Stimulated activated CD8-positive, alpha-beta memory T cell treated with anti-CD3 and anti-CD28 coated beads, Interleukin-15, amount 100 ng/mL, for 4 hours (primary cell): Measurements from ENCODE around the gene GJC2.

Source experiments
- DNase-seq, 2 donors: peaks; one replicate each; pipeline ENCODE4 v3.0.0-alpha.2; 2020; ENCODE audit warnings: low read depth in 2 of 2

The GJC2 gene

DNA sequence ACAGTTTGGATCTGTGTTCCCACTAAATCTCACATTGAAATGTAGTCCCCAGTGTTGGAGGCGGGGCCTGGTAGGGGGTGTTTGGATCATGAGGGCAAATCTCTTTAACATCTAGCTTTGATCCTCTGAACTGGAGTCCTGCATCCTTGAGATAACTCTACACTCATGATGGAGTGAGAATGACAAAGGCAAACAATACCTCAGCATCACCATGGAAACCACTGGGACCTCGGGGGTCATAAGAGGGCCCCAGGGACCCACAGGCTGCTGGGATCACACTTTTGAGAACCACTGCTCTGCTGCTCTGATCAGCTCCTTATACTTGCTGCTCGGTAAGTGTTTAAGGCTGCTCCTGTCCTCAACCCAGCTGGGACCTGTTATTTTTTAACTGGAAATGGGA lies 44.7 kb downstream of the GJC2 start:
- DNase-seq, result no peak

DNA sequence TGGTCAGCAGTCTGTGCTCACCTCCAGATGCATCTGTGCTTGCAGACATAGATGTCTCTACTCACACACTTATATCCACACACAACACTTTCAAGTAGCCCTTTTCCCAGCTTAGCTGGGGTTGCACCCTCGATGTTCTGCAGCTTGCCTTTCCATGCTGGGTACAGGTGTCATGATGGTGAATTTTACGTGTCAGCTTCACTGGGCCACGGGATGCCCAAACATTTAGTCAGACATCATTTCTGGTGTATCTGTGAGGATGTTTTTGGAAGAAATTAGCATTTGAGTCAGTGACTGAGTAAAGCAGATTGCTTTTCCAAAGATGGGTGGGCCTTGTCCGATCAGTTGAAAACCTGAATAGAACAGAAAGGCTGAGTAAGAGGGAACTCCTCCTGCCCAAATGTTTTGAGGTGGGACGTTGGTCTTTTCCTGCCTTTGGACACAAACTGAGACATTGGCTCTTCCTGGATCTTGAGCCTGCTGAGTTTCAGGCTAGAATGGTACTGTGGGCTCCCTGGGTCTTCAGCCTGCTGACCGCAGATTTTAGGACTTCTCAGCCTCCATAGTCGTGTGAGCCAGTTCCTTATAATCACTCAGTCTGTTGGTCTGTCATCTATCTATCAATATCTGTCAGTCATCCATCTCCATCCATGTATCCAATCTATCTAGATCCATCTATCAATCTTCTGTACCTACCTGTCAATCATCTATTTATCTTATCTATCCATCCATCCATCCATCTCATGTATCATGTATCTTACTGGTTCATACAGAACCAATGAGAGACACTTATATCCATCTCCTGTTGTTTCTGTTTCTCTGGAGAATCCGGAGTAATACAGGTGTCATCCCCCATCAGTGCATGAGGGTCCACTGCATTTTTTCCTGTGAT lies 45.4 kb downstream of the GJC2 start:
- DNase-seq, result no peak

DNA sequence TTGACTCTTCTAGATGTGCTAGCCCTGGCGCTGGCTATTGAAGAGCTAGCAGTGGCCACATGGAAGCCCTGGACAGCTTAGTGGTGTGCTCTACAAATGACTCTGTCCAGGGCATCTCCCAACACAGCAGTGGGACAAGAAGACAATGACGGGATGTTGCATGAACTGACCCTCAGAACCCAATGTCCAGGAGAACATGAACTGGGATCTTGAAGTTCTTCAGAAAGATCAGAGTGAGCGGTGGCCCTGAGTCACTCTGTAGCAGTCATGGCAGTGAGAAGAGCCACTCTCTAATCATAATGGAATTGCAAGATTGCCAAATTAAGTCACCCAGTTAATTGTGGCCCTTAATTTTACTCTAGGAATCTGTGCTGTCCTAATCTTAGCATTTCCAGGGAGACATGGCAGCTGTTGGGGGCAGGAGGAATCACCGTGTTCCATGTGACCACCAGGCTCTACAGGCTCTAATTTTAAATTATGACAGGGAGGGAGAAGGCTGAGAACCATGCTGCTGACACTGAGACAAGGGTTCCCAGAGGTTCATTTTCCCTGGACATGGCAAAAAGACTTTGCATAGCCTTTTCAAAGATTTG lies 47.9 kb downstream of the GJC2 start:
- DNase-seq, result no peak

DNA sequence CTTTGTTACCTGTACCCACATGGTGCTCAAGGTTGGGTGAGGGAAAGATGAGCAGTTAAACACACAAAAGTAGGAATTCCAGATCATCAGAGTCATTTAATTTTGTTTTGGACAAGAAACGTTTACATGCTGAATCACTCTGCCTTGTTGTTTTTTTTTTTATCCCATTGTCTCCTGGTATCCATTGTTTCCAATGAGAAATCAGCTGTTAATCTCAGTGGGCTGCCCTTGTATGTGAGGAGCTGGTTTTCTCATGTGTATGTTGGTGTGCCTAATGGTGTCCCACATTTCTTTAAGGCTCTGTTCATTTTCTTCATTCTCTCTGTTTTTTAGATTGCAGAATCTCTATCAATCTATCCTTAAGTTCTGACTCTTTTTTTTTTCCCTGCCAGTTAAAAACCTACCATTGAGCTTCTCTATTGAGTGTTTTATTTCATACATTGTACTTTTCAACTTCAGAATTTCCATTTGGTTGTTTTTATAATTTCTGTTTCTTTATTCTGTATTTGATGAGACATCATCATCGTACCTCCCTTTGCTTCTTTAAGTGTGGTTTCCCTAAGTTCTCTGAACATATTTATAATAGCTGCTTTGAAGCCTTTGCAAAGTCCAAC lies 49.4 kb downstream of the GJC2 start:
- no peak for DNase-seq

DNA sequence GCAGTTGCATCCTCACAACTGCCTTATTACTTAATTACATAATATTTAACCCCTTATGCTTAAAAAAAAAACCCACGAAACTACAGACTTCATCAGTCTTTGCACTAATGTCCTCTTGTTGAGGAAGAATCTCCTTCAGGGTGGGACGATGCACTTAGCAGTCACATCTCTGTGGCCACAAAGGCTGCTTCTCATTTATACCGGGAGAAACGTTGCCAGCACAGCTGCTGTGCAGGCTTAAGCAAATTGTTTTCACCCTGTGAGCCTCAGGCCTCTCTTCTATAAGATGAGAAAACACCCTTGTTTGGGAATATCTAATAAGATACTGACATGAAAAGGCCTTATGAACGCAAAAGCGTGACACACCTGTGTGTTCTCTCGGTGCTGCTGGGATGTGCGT lies 55.2 kb downstream of the GJC2 start:
- no peak for DNase-seq

DNA sequence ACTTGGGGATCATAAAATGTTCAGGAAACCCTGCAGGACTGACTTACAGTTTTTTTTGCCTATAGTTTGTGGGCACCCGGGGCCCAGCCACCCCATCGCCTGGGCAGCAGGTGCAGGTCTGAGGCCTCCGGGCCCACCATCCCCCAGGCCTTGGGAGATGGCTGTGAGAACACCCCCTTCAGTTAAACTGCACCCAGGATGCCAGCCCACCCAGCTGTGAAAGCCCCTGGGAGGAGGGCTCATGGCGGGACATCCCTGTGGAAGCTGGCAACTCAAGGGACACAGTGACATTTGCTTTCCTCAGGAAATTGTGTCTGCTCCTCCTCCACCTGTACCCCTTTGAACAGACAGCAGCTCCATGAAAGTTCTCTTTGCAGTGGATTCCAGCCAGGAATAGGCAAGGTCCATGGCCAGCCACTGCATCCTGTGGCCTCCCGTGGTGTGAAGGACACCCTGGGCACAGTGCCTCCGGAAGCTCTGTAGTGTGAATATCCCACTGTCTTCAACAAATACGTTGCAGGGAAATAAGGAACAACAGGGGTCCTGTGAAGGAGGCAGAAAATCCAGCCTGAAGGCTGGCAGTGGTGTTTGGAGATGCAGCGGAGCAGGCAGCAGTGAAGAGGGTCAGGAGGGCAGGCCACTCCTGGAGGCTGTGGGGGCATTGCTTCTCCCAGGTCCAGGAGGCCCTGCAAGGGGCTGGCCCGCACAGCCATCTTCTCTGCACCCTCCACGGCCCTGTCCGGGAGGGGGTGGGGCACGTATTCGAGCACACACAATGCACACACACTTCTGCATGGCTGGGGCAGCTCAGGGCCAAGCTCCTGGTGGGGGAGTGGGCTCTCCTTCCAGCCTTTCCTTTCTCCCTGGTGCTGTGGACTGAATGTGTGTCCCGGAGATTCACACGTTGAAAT lies 56.1 kb downstream of the GJC2 start:
- no peak for DNase-seq

DNA sequence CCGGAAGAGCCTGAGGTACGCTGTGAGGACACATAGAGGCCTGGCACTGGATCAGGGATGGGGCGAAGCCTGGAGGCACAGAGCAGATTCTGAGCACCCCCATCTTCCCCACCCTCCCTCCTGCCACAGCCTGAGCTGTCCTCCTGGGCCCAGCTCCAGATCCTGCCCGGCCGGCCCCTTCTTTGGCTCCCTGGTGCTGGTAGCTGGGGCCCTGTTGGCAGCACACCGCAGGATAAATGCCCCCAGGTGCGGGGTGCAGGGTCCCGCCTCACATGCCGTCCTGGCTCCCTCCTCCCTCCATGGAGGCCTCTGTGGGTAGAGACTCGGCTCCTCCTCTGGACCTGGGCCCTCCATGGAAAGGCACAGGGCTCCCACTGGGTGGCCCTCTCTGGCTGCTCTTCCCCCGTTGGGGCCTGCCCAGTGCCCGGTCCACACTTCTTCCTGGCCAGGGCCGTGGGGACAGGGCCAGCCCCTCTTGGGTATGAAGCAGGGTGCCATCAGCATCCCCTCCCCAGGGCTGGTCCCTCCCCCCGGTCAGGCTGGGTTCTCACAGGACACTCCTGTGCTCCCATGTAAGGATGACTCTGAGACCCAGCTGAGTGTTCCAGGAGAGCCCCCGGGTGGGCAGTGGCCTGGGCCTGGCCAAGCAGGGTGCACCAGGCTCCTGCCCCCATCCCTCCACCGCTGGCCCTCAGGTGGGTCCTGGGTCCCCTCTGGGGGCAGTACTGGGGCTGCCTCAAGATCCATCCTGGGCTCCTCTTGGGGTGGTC lies 57.0 kb downstream of the GJC2 start:
- no peak for DNase-seq

DNA sequence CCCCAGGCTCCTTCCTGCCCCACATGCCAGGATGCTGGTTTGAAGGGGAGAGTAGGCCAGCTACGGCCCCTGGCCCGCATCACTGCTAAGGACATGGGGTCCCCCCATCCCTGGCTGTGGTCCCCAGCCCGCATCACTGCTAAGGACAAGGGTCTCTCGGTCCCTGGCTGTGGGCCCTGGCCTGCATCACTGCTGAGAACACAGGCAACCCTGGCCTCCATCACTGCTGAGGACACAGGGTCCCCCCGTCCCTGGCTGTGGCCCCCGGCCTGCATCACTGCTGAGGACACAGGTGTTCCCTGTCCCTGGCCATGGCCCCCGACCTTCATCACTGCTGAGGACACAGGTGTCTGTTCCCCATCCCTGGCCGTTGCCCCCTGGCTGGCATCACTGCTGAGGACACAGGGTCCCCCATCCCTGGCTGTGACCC lies 57.7 kb downstream of the GJC2 start:
- DNase-seq, result no peak

DNA sequence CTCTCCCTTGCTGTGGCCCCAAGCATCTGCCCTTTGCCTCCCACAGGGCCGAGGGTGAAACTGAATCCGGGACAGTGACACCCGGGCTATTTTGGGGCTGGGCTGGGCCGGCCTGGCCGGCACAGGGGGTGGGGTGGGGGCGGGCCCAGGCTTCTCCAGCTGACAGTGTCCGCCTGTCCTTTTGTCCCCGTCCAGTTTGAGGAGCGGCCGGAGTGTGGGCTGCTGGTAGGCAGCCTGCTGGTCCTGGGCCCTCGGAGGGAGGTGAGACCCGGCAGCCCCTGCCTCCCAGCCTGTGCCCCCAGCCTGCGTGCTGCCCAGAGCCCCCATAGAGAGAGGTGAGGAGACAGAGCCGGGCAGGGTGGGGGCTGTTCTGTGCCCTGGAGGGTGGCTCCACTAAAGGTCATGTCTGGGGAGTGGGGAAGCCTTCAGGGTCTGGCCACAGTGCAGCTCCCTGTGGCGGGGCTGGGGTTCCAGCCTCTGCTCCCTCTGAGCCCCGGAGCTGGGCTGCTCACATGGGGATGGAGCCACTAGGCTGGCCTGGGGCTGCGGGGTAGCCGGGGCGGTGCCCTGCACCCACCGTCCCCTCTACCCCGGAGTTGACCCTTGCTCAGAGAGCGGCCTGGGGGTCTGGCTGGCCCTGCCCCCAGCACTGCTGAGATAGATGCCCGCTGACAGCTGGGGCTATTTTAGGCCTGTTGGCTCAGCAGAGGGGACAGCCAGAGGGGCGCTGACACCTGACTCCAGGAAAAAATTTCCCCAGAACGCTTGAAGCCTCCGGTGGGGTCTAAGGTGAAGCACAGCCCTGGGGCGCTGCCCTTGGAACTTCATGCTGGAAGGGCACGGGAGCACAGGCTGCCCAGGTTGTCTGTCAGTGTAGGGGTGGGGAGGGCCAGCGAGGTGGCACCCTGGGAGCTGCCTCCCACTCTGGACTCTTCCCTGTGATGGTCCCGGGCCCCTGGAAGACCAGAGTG lies 58.4 kb downstream of the GJC2 start, which contains the start of gene OBSCN:
Gene OBSCN (plus strand): TSS at position 194 of the 971 bp plus-strand sequence. CDS start 3,740 bp downstream, outside the sequence.
- DNase-seq, result no peak

DNA sequence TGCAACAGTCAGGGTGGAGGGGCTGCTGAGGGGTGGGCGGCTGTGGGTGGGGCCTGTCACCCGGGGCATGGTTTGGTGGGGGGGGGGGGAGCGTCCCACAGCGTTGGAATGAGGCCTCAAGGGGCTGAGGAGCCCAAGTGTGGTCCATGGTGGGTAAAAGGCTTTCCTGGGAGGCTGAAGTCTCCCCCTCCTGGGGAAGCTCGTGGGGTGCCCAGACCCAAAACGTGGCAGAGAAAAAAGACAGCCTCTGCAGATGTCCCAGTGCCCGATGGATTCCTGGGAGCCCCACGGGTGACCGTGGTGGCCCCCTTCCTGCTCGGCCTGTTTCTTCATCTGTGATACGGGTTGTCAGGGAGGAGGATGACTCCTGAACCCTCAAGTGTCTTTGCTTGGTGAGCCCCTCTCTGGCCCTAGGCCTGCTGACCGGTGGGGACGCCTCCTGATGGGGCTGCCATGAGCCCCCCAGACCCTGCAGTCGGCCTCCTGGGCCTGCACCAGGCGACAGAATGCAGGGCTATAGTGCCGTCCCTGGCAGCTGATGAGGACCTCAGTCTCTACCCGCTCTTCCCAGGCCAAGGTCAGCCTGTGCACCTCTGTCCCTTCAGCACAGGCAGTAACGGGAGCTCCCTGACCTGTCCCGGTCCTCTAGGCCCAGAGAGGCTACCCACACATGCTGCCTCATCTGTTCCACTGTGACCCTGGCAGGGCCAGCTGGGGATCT lies 59.3 kb downstream of the GJC2 start:
- DNase-seq, result no peak
